HCT116 (cell line): Measurements from ENCODE around the gene TNIK. TPM values are rescaled to one million over a fixed set of nuclear protein-coding genes. Genes with fewer than 3 reads are reported as not detected.

Source experiments
- ATAC-seq: fragments of 200-7000 bp; cut with Tn5 transposase; 2 replicates; pipeline ENCODE4 v1.9.1; 2020; ENCODE audit warnings: mild to moderate bottlenecking, moderate library complexity
- BruUV-seq: library from RNA; stranded (reverse); fragments of 400-500 nt; replicated peaks from 2 replicates; lab custom pipeline; 2021; lab: Mats Ljungman, UMichigan
- CTCF ChIA-PET: fragments of 300-600 bp; sonication (Branson Sonifier 250); formaldehyde crosslinking; loops from one replicate; lab custom pipeline; 2021; ENCODE audit warnings: antibody characterized with exemption; lab: Charles Lee
- POLR2A ChIA-PET: fragments of 300-600, 350-600 bp; sonication (Branson Sonifier 250); formaldehyde crosslinking; loops from one replicate; lab custom pipeline; 2021; ENCODE audit warnings: antibody characterized with exemption; lab: Charles Lee
- RAD21 ChIA-PET, 2 experiments: fragments of 300-600 bp; sonication (Branson Sonifier 250); formaldehyde crosslinking; loops; one replicate each; lab custom pipeline; 2023; ENCODE audit warnings: low total read pairs in 2 of 2; ENCODE audit not compliant: uncharacterized antibody in 2 of 2, unreplicated experiment in 2 of 2, low non-redundant PET in 1 of 2; lab: Charles Lee
- DNase-seq: peaks from one replicate; pipeline ENCODE4 v3.0.0-alpha.2; 2010; ENCODE audit warnings: low read depth, low spot score
- H2AFZ ChIP-seq: fragments of 200-600 bp; shearing (Covaris generic), sonication (generic); 2 replicates; pipeline ENCODE4 v1.6.1; 2017; ENCODE audit warnings: low read depth, mixed run types, mixed read lengths, antibody characterized with exemption, low read length; ENCODE audit not compliant: poor library complexity, severe bottlenecking
- H3K27ac ChIP-seq: 2 replicates; pipeline ENCODE4 v1.5.1; 2012; ENCODE audit warnings: low read depth, low read length
- H3K27me3 ChIP-seq: fragments of 200-600 bp; sonication (generic); 2 replicates; pipeline ENCODE4 v1.6.1; 2016; ENCODE audit warnings: mixed run types, low read length, mixed read lengths; ENCODE audit not compliant: insufficient read depth
- H3K36me3 ChIP-seq, 2 experiments: fragments of 200-500 bp in 1 of 2; fragments of 200-600 bp in 1 of 2; sonication (Bioruptor generic) in 1 of 2; sonication (generic) in 1 of 2; 2 replicates each; pipeline versions ENCODE4 v1.5.1 to v1.6.1; 2014 to 2016; ENCODE audit warnings: low read length in 2 of 2, inconsistent platforms in 1 of 2, mixed read lengths in 1 of 2, mixed run types in 1 of 2; ENCODE audit not compliant: insufficient read depth in 2 of 2, control insufficient read depth in 1 of 2
- H3K4me1 ChIP-seq, 2 experiments: fragments of 200-600 bp in 1 of 2; sonication (generic) in 1 of 2; 2 replicates each; pipeline versions ENCODE4 v1.5.1 to v1.6.1; 2012 to 2017; ENCODE audit warnings: low read length in 2 of 2, inconsistent platforms in 1 of 2, mild to moderate bottlenecking in 1 of 2, mixed read lengths in 1 of 2, mixed run types in 1 of 2, moderate library complexity in 1 of 2; ENCODE audit not compliant: insufficient read depth in 2 of 2, control insufficient read depth in 1 of 2
- H3K4me2 ChIP-seq: fragments of 200-600 bp; sonication (generic); 2 replicates; pipeline ENCODE4 v1.6.1; 2017; ENCODE audit warnings: mixed run types, low read length, mixed read lengths
- H3K4me3 ChIP-seq, 2 experiments: fragments of 200-600 bp in 1 of 2; sonication (generic) in 1 of 2; replicated peaks in 1 of 2; 2 replicates each; pipeline ENCODE4 v1.5.1; 2011 to 2016; ENCODE audit warnings: low read length in 2 of 2, control low read depth in 1 of 2, low read depth in 1 of 2, mild to moderate bottlenecking in 1 of 2, mixed read lengths in 1 of 2, mixed run types in 1 of 2
- H3K79me2 ChIP-seq: fragments of 200-600 bp; sonication (generic); 2 replicates; pipeline ENCODE4 v1.6.1; 2017; ENCODE audit warnings: mild to moderate bottlenecking, mixed run types, low read length, moderate library complexity, mixed read lengths; ENCODE audit not compliant: insufficient read depth
- H3K9ac ChIP-seq: fragments of 200-600 bp; sonication (generic); 2 replicates; pipeline ENCODE4 v1.6.1; 2016; ENCODE audit warnings: low read length, mixed read lengths
- H3K9me2 ChIP-seq: fragments of 200-600 bp; sonication (generic), shearing (Covaris generic); 2 replicates; pipeline ENCODE4 v1.6.1; 2017; ENCODE audit warnings: mixed run types, mild to moderate bottlenecking, moderate library complexity; ENCODE audit not compliant: insufficient read depth
- H3K9me3 ChIP-seq, 2 experiments: fragments of 200-500 bp in 1 of 2; fragments of 200-600 bp in 1 of 2; sonication (Bioruptor generic) in 1 of 2; sonication (generic) in 1 of 2; 2 replicates each; pipeline ENCODE4 v1.6.1; 2014 to 2017; ENCODE audit warnings: low read length in 2 of 2, mixed read lengths in 2 of 2, inconsistent platforms in 1 of 2, low read depth in 1 of 2, mild to moderate bottlenecking in 1 of 2, mixed run types in 1 of 2, moderate library complexity in 1 of 2; ENCODE audit not compliant: control insufficient read depth in 1 of 2, insufficient read depth in 1 of 2
- H4K20me1 ChIP-seq: fragments of 200-600 bp; sonication (generic), shearing (Covaris generic); 2 replicates; pipeline ENCODE4 v1.6.1; 2017; ENCODE audit warnings: mixed run types, mild to moderate bottlenecking, moderate library complexity; ENCODE audit not compliant: insufficient read depth
- ATF3 ChIP-seq: IDR thresholded peaks from 2 replicates; pipeline ENCODE4 v1.6.1; 2012
- CBX3 ChIP-seq: IDR thresholded peaks from 2 replicates; pipeline ENCODE4 v1.6.1; 2012; ENCODE audit warnings: low read depth
- CEBPB ChIP-seq: IDR thresholded peaks from 2 replicates; pipeline ENCODE4 v1.6.1; 2012; ENCODE audit warnings: low read depth
- CTCF ChIP-seq, 3 experiments: fragments of 200-600 bp in 1 of 3; sonication (generic) in 1 of 3; IDR thresholded peaks in 2 of 3; conservative IDR thresholded peaks in 1 of 3; 2 replicates each; pipeline ENCODE4 v1.5.1; 2012 to 2017; ENCODE audit warnings: low read depth in 2 of 3, low read length in 2 of 3, antibody characterized with exemption in 1 of 3, borderline replicate concordance in 1 of 3, control low read depth in 1 of 3, mild to moderate bottlenecking in 1 of 3, mixed read lengths in 1 of 3, mixed run types in 1 of 3, moderate library complexity in 1 of 3; ENCODE audit not compliant: insufficient read depth in 1 of 3
- EGR1 ChIP-seq: IDR thresholded peaks from 2 replicates; pipeline ENCODE4 v1.6.1; 2012; ENCODE audit warnings: low read depth
- ELF1 ChIP-seq: IDR thresholded peaks from 2 replicates; pipeline ENCODE4 v1.6.1; 2012; ENCODE audit warnings: low read depth, borderline replicate concordance
- EZH2 ChIP-seq: fragments of 200-600 bp; sonication (generic); IDR thresholded peaks from 2 replicates; pipeline ENCODE4 v1.6.1; 2017; ENCODE audit warnings: antibody characterized with exemption, mixed run types
- EZH2phosphoT487 ChIP-seq: fragments of 200-600 bp; IDR thresholded peaks from 2 replicates; pipeline ENCODE4 v1.6.1; 2018; ENCODE audit warnings: antibody characterized with exemption, borderline replicate concordance
- FOSL1 ChIP-seq: IDR thresholded peaks from 2 replicates; pipeline ENCODE4 v1.6.1; 2012; ENCODE audit warnings: low read depth
- JUND ChIP-seq: IDR thresholded peaks from 2 replicates; pipeline ENCODE4 v1.6.1; 2012
- POLR2A ChIP-seq: IDR thresholded peaks from 2 replicates; pipeline ENCODE4 v1.7.0; 2011; ENCODE audit warnings: borderline replicate concordance; ENCODE audit not compliant: insufficient read depth, insufficient read length; ENCODE audit errors: extremely low read depth
- POLR2AphosphoS5 ChIP-seq: IDR thresholded peaks from 2 replicates; pipeline ENCODE4 v1.6.1; 2011; ENCODE audit warnings: mild to moderate bottlenecking, low read depth, low read length, moderate library complexity
- RAD21 ChIP-seq: IDR thresholded peaks from 2 replicates; pipeline ENCODE4 v1.6.1; 2012; ENCODE audit warnings: low read depth, mild to moderate bottlenecking
- SIN3A ChIP-seq: IDR thresholded peaks from 2 replicates; pipeline ENCODE4 v1.6.1; 2012; ENCODE audit warnings: low read depth
- SP1 ChIP-seq: IDR thresholded peaks from 2 replicates; pipeline ENCODE4 v1.6.1; 2012; ENCODE audit warnings: low read depth
- SRF ChIP-seq: IDR thresholded peaks from 2 replicates; pipeline ENCODE4 v1.6.1; 2012; ENCODE audit warnings: low read depth
- TCF7L2 ChIP-seq: IDR thresholded peaks from 2 replicates; pipeline ENCODE4 v1.7.0; 2011; ENCODE audit warnings: borderline replicate concordance, inconsistent platforms; ENCODE audit not compliant: insufficient read depth, insufficient read length; ENCODE audit errors: extremely low read depth
- YY1 ChIP-seq: IDR thresholded peaks from 2 replicates; pipeline ENCODE4 v1.6.1; 2011; ENCODE audit warnings: low read length, low read depth, moderate library complexity, mild to moderate bottlenecking; ENCODE audit not compliant: insufficient replicate concordance; ENCODE audit errors: extremely low read depth
- ZFX ChIP-seq: fragments of 450-650 bp; IDR thresholded peaks from 2 replicates; pipeline ENCODE4 v1.6.1; 2017
- ZNF274 ChIP-seq: fragments of 200-500 bp; sonication (Bioruptor generic); IDR thresholded peaks from 2 replicates; pipeline ENCODE4 v1.6.1; 2014; ENCODE audit warnings: mild to moderate bottlenecking, low read depth, low read length, inconsistent platforms
- intact Hi-C: fragments of 100-400 bp; cut with micrococcal nuclease; formaldehyde crosslinking; loops from 2 replicates; pipeline ENCODE4 v1.10.0; 2022
- total RNA-seq: library from RNA; stranded (reverse); gene quantifications from one replicate; pipeline ENCODE4 v1.2.1, GENCODE V29; 2021; ENCODE audit not compliant: unreplicated experiment
- TF ChIP-seq, protein P1 (sequence below): IDR thresholded peaks from 2 replicates; pipeline ENCODE4 v1.6.1; 2012

TNIK gene
- total RNA-seq, 1 experiment from 2014 or later: 24.1 TPM

DNA sequence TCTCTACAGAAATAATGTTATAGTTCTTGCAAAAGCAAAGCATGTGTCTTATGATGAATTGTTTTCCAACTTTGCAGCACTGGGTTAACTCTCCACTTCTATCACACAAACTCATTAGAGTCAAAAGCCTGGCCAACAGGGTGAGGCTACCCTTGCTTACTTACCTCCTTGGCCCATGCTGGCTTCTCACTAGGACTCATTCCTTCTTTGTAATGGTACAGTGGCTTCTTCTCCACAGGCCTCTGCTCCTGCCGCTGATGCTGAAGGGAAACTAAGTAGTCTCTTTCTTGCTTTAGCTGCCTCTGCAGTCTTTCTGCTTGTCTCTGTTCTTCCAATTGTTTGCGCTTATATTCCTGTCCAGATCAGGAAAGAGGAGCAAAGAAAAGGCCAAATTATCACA is 322.2 kb downstream of the TNIK start:
- TF ChIP-seq ZNF274: no peak
- TF ChIP-seq ELF1: no peak
- TF ChIP-seq CEBPB: no peak
- no peak for TF ChIP-seq CBX3
- no peak for TF ChIP-seq POLR2A
- no peaks in the 10 kb centered on the region for H3K27me3 ChIP-seq
- CTCF ChIA-PET: no interaction called here
- no peak overlapping the region for H3K4me2 ChIP-seq
- H3K9ac ChIP-seq: no peak overlapping the region
- RAD21 ChIA-PET: no interaction called here
- no peak overlapping the region for H2AFZ ChIP-seq
- BruUV-seq: no TSS peak
- H3K9me2 ChIP-seq: no peaks in the 10 kb centered on the region
- DNase-seq (no peak), ATAC-seq (no peak)
- H3K4me1 ChIP-seq: peaks cover 0 to 5% of the 10 kb centered on the region in 2 experiments; a peak in 1 of 4 replicates
- no peak overlapping the region for H3K27ac ChIP-seq
- no peaks in the 10 kb centered on the region for H4K20me1 ChIP-seq
- H3K79me2 ChIP-seq: no peaks in the 10 kb centered on the region
- no peaks in the 10 kb centered on the region for H3K9me3 ChIP-seq
- POLR2A ChIA-PET: no interaction called here
- no peak overlapping the region for H3K4me3 ChIP-seq
- intact Hi-C loops: no loop called here
- H3K36me3 ChIP-seq: no peaks in the 10 kb centered on the region

- Histone ChIP-seq H3K36me3 (no peaks in the 10 kb centered on the region), H3K4me3 (no peak overlapping the region), H4K20me1 (no peaks in the 10 kb centered on the region), H3K27ac (no peak overlapping the region), H3K9ac (no peak overlapping the region), H3K4me1 (peaks cover 0 to 7% of the 10 kb centered on the region in 2 experiments; a peak in 1 of 4 replicates), H3K9me2 (no peaks in the 10 kb centered on the region), H2AFZ (no peak overlapping the region), H3K4me2 (no peak overlapping the region), H3K79me2 (no peaks in the 10 kb centered on the region), H3K27me3 (no peaks in the 10 kb centered on the region), H3K9me3 (no peaks in the 10 kb centered on the region)
- TF ChIP-seq RAD21 (no peak), CEBPB (no peak), SRF (no peak), ZFX (no peak), ZNF274 (no peak), JUND (no peak), CBX3 (no peak), POLR2AphosphoS5 (no peak), EZH2phosphoT487 (no peak), YY1 (no peak), TCF7L2 (no peak), EGR1 (no peak), EZH2 (no peak), FOSL1 (no peak), SIN3A (no peak), SP1 (no peak), ATF3 (no peak), CTCF (IDR thresholded peaks at IDR 0.05 in 2 of 3, conservative IDR thresholded peaks at IDR 0.05 in 1 of 3; ENCODE audit: borderline replicate concordance in 1 of 3, insufficient read depth in 1 of 3, low read depth in 2 of 3, low read length in 2 of 3) (no peak)
- TF ChIP-seq, protein P1, sequence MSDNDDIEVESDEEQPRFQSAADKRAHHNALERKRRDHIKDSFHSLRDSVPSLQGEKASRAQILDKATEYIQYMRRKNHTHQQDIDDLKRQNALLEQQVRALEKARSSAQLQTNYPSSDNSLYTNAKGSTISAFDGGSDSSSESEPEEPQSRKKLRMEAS: no peak
- intact Hi-C loops: no loop called here
- ChIA-PET POLR2A (no interaction called here), RAD21 (no interaction called here), CTCF (no interaction called here)
- ATAC-seq (no peak), DNase-seq (no peak)
- no TSS peak for BruUV-seq
Observed at GRCh38 chr3:171135549-171135948, 324.7 kb downstream of the TNIK start.
